H9 (cell line): ENCODE data around the gene TGM4. TPM values are rescaled to one million over a fixed set of nuclear protein-coding genes. Genes with fewer than 3 reads are reported as not detected.

Source experiments
- DNase-seq: peaks from one replicate; pipeline ENCODE4 v3.0.0-alpha.2; 2017
- H2AFZ ChIP-seq: one replicate; pipeline ENCODE4 v1.6.1; 2013; ENCODE audit warnings: mild to moderate bottlenecking, low read length, control low read depth, moderate library complexity
- H2AK5ac ChIP-seq: 2 replicates; pipeline ENCODE4 v1.6.1; 2013; ENCODE audit warnings: low read length, control low read depth, mixed read lengths; ENCODE audit not compliant: insufficient read length
- H2BK120ac ChIP-seq: one replicate; pipeline ENCODE4 v1.6.1; 2013; ENCODE audit warnings: low read depth, mild to moderate bottlenecking, low read length, control low read depth, inconsistent platforms; ENCODE audit not compliant: poor library complexity, severe bottlenecking
- H2BK12ac ChIP-seq: 2 replicates; pipeline ENCODE4 v1.6.1; 2013; ENCODE audit warnings: low read length, control low read depth, mixed read lengths, low read depth; ENCODE audit not compliant: insufficient read length
- H2BK15ac ChIP-seq: 2 replicates; pipeline ENCODE4 v1.6.1; 2013; ENCODE audit warnings: low read depth, low read length, control low read depth
- H2BK20ac ChIP-seq: one replicate; pipeline ENCODE4 v1.6.1; 2013; ENCODE audit warnings: low read depth, mild to moderate bottlenecking, low read length, control low read depth, inconsistent platforms; ENCODE audit not compliant: poor library complexity, severe bottlenecking
- H2BK5ac ChIP-seq: 2 replicates; pipeline ENCODE4 v1.6.1; 2013; ENCODE audit warnings: low read length, control low read depth, mixed read lengths; ENCODE audit not compliant: insufficient read length
- H3K14ac ChIP-seq: 2 replicates; pipeline ENCODE4 v1.6.1; 2013; ENCODE audit warnings: low read length, control low read depth; ENCODE audit not compliant: insufficient read depth
- H3K18ac ChIP-seq: 2 replicates; pipeline ENCODE4 v1.6.1; 2013; ENCODE audit warnings: low read depth, mild to moderate bottlenecking, mixed read lengths, low read length, control low read depth; ENCODE audit not compliant: insufficient read length
- H3K23ac ChIP-seq: 2 replicates; pipeline ENCODE4 v1.6.1; 2013; ENCODE audit warnings: low read length, control low read depth, mixed read lengths, low read depth; ENCODE audit not compliant: insufficient read length
- H3K23me2 ChIP-seq: 2 replicates; pipeline ENCODE4 v1.6.1; 2013; ENCODE audit warnings: low read depth, mild to moderate bottlenecking, mixed read lengths, low read length, control low read depth; ENCODE audit not compliant: insufficient read length, poor library complexity, severe bottlenecking
- H3K27ac ChIP-seq: 2 replicates; pipeline ENCODE4 v1.5.1; 2013; ENCODE audit warnings: low read length, control low read depth, mixed read lengths, low read depth; ENCODE audit not compliant: insufficient read length
- H3K27me3 ChIP-seq: 2 replicates; pipeline ENCODE4 v1.6.1; 2013; ENCODE audit warnings: low read length, control low read depth, inconsistent platforms; ENCODE audit not compliant: insufficient read depth
- H3K4ac ChIP-seq: 2 replicates; pipeline ENCODE4 v1.6.1; 2013; ENCODE audit warnings: low read depth, mild to moderate bottlenecking, control low read depth, inconsistent platforms, low read length, moderate library complexity
- H3K4me1 ChIP-seq: 2 replicates; pipeline ENCODE4 v1.6.1; 2013; ENCODE audit warnings: low read length, control low read depth, inconsistent platforms; ENCODE audit not compliant: insufficient read depth
- H3K4me2 ChIP-seq: 2 replicates; pipeline ENCODE4 v1.6.1; 2013; ENCODE audit warnings: low read length, control low read depth, mixed read lengths; ENCODE audit not compliant: insufficient read length, insufficient read depth
- H3K56ac ChIP-seq: 2 replicates; pipeline ENCODE4 v1.6.1; 2013; ENCODE audit warnings: low read depth, mild to moderate bottlenecking, mixed read lengths, low read length, control low read depth; ENCODE audit not compliant: insufficient read length
- H3K79me1 ChIP-seq: 2 replicates; pipeline ENCODE4 v1.6.1; 2013; ENCODE audit warnings: low read depth, mild to moderate bottlenecking, moderate library complexity, low read length, control low read depth, inconsistent platforms; ENCODE audit not compliant: insufficient read depth, poor library complexity, severe bottlenecking
- H3K79me2 ChIP-seq: 2 replicates; pipeline ENCODE4 v1.6.1; 2013; ENCODE audit warnings: low read length, control low read depth, inconsistent platforms; ENCODE audit not compliant: insufficient read depth
- H3K9ac ChIP-seq: 2 replicates; pipeline ENCODE4 v1.6.1; 2013; ENCODE audit warnings: low read length, control low read depth, mixed read lengths; ENCODE audit not compliant: insufficient read length; ENCODE audit errors: extremely low read depth
- H3K9me3 ChIP-seq: one replicate; pipeline ENCODE4 v1.6.1; 2013; ENCODE audit warnings: low read depth, low read length, inconsistent platforms; ENCODE audit not compliant: control insufficient read depth
- H3T11ph ChIP-seq: one replicate; pipeline ENCODE4 v1.6.1; 2013; ENCODE audit warnings: mild to moderate bottlenecking, low read length, control low read depth, inconsistent platforms
- H4K20me1 ChIP-seq: one replicate; pipeline ENCODE4 v1.6.1; 2013; ENCODE audit not compliant: control insufficient read depth, insufficient read length, insufficient read depth
- H4K5ac ChIP-seq: 2 replicates; pipeline ENCODE4 v1.6.1; 2013; ENCODE audit warnings: low read depth, mild to moderate bottlenecking, mixed read lengths, low read length, control low read depth; ENCODE audit not compliant: insufficient read length
- H4K8ac ChIP-seq: replicated peaks from 2 replicates; pipeline ENCODE4 v1.6.1; 2013; ENCODE audit warnings: low read length, control low read depth, mixed read lengths, low read depth; ENCODE audit not compliant: insufficient read length
- H4K91ac ChIP-seq: 2 replicates; pipeline ENCODE4 v1.6.1; 2013; ENCODE audit warnings: low read depth, mild to moderate bottlenecking, moderate library complexity, mixed read lengths, low read length, control low read depth; ENCODE audit not compliant: insufficient read length
- H3K27ac Mint-ChIP-seq, 3 experiments: 2 replicates in 2 of 3; 3 replicates in 1 of 3; pipeline ENCODE4 v1.8.0; 2020 to 2021; ENCODE audit warnings: mixed read lengths in 3 of 3, mild to moderate bottlenecking in 1 of 3, moderate library complexity in 1 of 3
- H3K27me3 Mint-ChIP-seq: 2 replicates; pipeline ENCODE4 v1.8.0; 2021; ENCODE audit warnings: low read depth, mild to moderate bottlenecking, moderate library complexity, mixed read lengths
- H3K36me3 Mint-ChIP-seq, 3 experiments: 2 replicates in 2 of 3; 3 replicates in 1 of 3; pipeline ENCODE4 v1.8.0; 2020 to 2021; ENCODE audit warnings: low read depth in 3 of 3, mixed read lengths in 3 of 3; ENCODE audit not compliant: insufficient read depth in 1 of 3
- H3K4me1 Mint-ChIP-seq, 2 experiments: 2 replicates each; pipeline ENCODE4 v1.8.0; 2020; ENCODE audit warnings: mixed read lengths in 2 of 2
- H3K4me3 Mint-ChIP-seq, 2 experiments: 2 replicates in 1 of 2; 3 replicates in 1 of 2; pipeline ENCODE4 v1.8.0; 2020 to 2021; ENCODE audit warnings: mild to moderate bottlenecking in 2 of 2, mixed read lengths in 2 of 2, moderate library complexity in 1 of 2
- H3K9me3 Mint-ChIP-seq, 2 experiments: 2 replicates in 1 of 2; 3 replicates in 1 of 2; pipeline ENCODE4 v1.8.0; 2020; ENCODE audit warnings: mild to moderate bottlenecking in 2 of 2, mixed read lengths in 2 of 2, moderate library complexity in 1 of 2
- CTCF ChIP-seq: fragments of 200-600 bp; sonication (generic); conservative IDR thresholded peaks from 3 replicates; pipeline ENCODE4 v1.8.0; 2021; ENCODE audit warnings: antibody characterized with exemption, mild to moderate bottlenecking
- WGBS: extraction: QIAGEN DNeasy Blood & Tissue Kit; methylation state at CpG from one replicate; pipeline ENCODE4 v1.1.7; 2013; ENCODE audit warnings: missing lambda C conversion rate, low lambda C conversion rate, mixed read lengths; ENCODE audit not compliant: insufficient read length; ENCODE audit errors: extremely low coverage; 5-methylcytosine and 5-hydroxymethylcytosine counted together
- total RNA-seq: library from RNA; stranded (reverse); gene quantifications from 2 replicates; pipeline ENCODE4 v1.2.1, GENCODE V29; 2021

The TGM4 gene
- total RNA-seq, 1 experiment from 2014 or later: not detected

- no peaks in the 10 kb centered on the region for H3K27me3 ChIP-seq
- no peak overlapping the region; a peak in 2 of 7 replicates for H3K27ac Mint-ChIP-seq
These were observed 28.6 kb upstream of the TGM4 start for GRCh38 chr3:44845528-44846520.

More at GRCh38 chr3:44845528-44846520, 28.6 kb upstream of the TGM4 start:
- H3K4me2 ChIP-seq: no peak overlapping the region
- H2AFZ ChIP-seq: no peak overlapping the region
- H3K4me1 ChIP-seq: no peaks in the 10 kb centered on the region
- Mint-ChIP-seq H3K4me3 (no peak overlapping the region), H3K4me1 (no peaks in the 10 kb centered on the region), H3K27me3 (no peaks in the 10 kb centered on the region), H3K9me3 (no peaks in the 10 kb centered on the region), H3K36me3 (peaks cover 8 to 54% (median 45%) of the 10 kb centered on the region in 3 experiments; a peak in 6 of 7 replicates)
- no peaks in the 10 kb centered on the region for H3K79me1 ChIP-seq
- no peak overlapping the region for H4K91ac ChIP-seq
- H3K23ac ChIP-seq: no peak overlapping the region
- no peak overlapping the region for H4K5ac ChIP-seq
- WGBS: no CpG with 5 or more reads among the region's 7 CpGs
- no peak overlapping the region for H3K14ac ChIP-seq
- H2AK5ac ChIP-seq: no peak overlapping the region
- no peak overlapping the region for H3T11ph ChIP-seq
- TF ChIP-seq CTCF: no peak
- H2BK12ac ChIP-seq: no peak overlapping the region
- no peak for DNase-seq
- no peaks in the 10 kb centered on the region for H3K79me2 ChIP-seq
- H2BK120ac ChIP-seq: no peak overlapping the region
- H4K8ac ChIP-seq: no peak overlapping the region
- H3K9me3 ChIP-seq: no peaks in the 10 kb centered on the region
- H2BK15ac ChIP-seq: no peak overlapping the region
- H4K20me1 ChIP-seq: no peaks in the 10 kb centered on the region
- H3K4ac ChIP-seq: no peak overlapping the region
- no peak overlapping the region for H3K18ac ChIP-seq
- H3K9ac ChIP-seq: no peak overlapping the region
- H2BK20ac ChIP-seq: no peak overlapping the region
- H3K23me2 ChIP-seq: no peaks in the 10 kb centered on the region
- H3K56ac ChIP-seq: no peak overlapping the region
- H2BK5ac ChIP-seq: no peak overlapping the region
- no peak overlapping the region for H3K27ac ChIP-seq
